Subcutaneous adipose tissue (tissue), 4 donors: Measurements from ENCODE around the gene STAT6. TPM values are rescaled to one million over a fixed set of nuclear protein-coding genes. Genes with fewer than 3 reads are reported as not detected.

Experiments used
- CTCF ChIP-seq: fragments of 450-650 bp; IDR thresholded peaks from one replicate; pipeline ENCODE4 v1.5.1; 2016; ENCODE audit warnings: low read depth, mild to moderate bottlenecking, control low read depth, antibody characterized with exemption, moderate library complexity
- total RNA-seq, 4 donors: library from RNA; depleted of rRNA; stranded (reverse); fragments of >200 nt; gene quantifications; one replicate each; pipeline ENCODE4 v1.1.0, GENCODE V29; 2016

Gene STAT6
- total RNA-seq = 100 to 1,000 TPM in 3 of 4 donors, 10 to 100 TPM in 1; 87.2 to 154 (median 131) TPM

- no peak for TF ChIP-seq CTCF
Measured at GRCh38 chr12:57111031-57111734, at the start of gene STAT6. TSS of gene STAT6 (minus strand) at chr12:57111362. CDS start at chr12:57108278, 3,084 bp downstream.

GRCh38 chr12:57160741-57161140 lies 49.6 kb upstream of the STAT6 start:
- no peak for TF ChIP-seq CTCF

- no peak for TF ChIP-seq CTCF
Measured at GRCh38 chr12:57160040-57160439, 48.9 kb upstream of the STAT6 start.

GRCh38 chr12:57159311-57159710 lies 48.1 kb upstream of the STAT6 start:
- TF ChIP-seq CTCF = no peak

GRCh38 chr12:57158665-57159064 lies 47.5 kb upstream of the STAT6 start:
- TF ChIP-seq CTCF = no peak

- TF ChIP-seq CTCF = no peak
Measured at GRCh38 chr12:57158186-57158585, 47.0 kb upstream of the STAT6 start.

- no peak for TF ChIP-seq CTCF
Measured at GRCh38 chr12:57157588-57158173, 46.5 kb upstream of the STAT6 start.
